Medulla oblongata (tissue), 1 donor: ENCODE results near the gene ADGRB3.
"Not testable (repeated sequence)": the region's sequence is repeated elsewhere in the genome, so short reads cannot be mapped to it uniquely, and the experiment has no call there.

Source experiments
- DNase-seq: peaks from one replicate; pipeline ENCODE4 v3.0.0-alpha.2; 2015; ENCODE audit errors: extremely low spot score

Gene ADGRB3

GRCh38 chr6:69121461-69122406 lies 486.7 kb downstream of the ADGRB3 start:
- DNase-seq = not testable (repeated sequence)

- no peak for DNase-seq
These were observed 487.3 kb downstream of the ADGRB3 start for GRCh38 chr6:69122407-69122773.

DNA sequence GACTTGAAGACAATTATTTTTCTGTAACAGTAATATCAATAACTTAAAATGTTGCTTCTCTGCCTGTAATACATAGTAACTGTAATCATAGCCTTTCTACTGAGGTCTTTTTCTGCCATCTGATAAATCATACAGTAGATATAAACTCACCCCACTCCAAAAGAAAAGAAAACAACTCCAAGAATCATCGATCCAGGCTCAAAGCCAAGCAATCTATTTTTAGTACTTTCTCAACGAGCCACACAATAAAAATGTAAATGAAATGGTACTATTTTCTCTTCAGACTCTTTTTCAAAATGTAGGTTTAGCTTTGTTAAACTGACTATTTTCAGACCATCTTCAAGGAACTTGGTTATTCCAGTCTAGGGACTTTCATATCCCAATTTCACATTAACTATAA lies 493.3 kb downstream of the ADGRB3 start:
- DNase-seq = no peak

GRCh38 chr6:69129046-69129445 lies 494.0 kb downstream of the ADGRB3 start:
- DNase-seq = no peak

DNA sequence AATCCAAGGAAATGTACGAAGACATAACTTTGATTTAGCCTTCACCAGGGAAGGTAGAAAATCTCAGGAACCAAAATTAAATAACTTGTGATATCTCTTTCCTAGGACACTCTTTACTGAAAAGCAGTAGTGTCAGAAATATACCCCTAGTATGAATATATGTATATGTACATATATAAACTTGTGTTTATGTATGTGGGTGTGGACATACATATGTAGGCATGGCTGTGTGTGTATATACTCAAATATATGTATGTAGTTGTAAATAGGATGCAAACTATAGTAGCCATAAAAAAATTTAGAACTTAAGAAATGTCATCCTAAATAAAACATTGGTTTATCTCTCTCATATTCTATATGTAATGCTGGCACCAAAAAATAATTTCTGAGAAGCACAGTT lies 500.8 kb downstream of the ADGRB3 start:
- no peak for DNase-seq

GRCh38 chr6:69138148-69138547 lies 503.1 kb downstream of the ADGRB3 start:
- no peak for DNase-seq

- no peak for DNase-seq
These were observed 503.9 kb downstream of the ADGRB3 start for GRCh38 chr6:69138893-69139494.

- DNase-seq = no peak
These were observed 510.0 kb downstream of the ADGRB3 start for GRCh38 chr6:69145062-69145461.

- no peak for DNase-seq
These were observed 511.3 kb downstream of the ADGRB3 start for GRCh38 chr6:69146385-69146784.

DNA sequence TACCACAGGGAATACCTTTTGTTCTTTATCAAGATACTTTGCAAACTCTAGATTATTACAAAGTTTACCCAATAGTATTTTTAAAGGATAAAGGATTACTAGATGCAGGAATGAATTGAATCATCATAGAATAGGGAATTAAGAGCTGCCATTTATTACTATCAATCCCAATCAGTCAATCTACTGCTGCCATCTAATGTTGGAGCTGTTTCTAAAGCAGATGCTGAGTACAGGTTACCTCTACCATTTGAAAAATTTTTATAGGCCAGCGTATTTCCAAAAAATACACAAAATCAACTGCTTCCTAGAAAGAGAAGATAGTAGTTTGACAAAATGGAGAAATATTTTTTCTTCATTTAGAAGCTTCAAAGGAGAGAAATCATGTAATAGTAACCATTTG lies 520.4 kb downstream of the ADGRB3 start:
- no peak for DNase-seq

DNA sequence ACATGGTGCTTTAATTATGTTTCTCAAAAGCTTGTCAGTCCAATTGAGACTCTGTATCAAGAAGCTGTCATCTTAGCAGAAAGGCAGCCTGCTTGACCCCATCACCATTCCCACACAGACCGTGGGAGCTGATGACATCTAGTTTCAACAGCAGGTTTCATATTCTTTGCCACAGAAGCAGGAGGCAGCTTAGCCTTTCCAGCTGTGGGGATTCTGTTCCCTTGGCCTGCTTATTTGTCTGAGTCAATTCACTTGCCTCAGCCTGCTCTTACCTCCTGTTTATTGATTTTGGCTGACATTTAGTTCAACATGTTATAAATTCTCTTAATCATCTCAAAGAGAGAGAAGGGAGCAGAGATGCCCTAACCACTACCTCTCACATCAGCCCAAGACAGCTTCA lies 527.7 kb downstream of the ADGRB3 start:
- no peak for DNase-seq

DNA sequence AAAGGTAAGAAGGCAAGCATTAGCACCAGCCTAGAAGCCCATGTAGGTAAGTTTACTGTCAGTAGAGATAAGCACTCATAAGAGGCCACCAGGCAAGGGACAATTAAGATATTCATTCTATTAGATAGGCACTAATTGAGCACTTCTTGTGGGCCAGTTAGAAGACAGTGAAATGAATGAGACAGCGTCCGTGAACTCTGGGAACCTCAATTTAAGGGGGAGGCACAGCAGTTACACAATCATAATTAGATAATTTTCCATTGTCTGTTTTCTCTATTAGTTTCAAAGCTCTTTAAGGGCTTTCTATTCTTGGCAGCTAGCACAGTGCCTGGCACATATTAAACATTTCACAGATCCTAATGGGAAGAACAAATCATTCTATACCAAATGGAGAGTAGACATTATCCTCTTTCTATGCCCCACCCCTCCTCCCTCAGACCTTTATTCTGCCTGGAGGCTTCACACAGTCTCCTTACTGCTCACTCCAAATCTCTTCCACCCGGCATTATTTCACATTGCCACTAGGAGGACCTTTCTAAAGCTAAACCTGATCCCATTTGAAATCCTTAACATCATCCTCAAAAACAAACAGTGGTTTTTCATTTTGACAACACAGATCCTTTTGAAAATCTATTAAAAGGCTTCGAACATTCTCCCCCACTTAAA lies 529.6 kb downstream of the ADGRB3 start:
- no peak for DNase-seq

GRCh38 chr6:69179681-69180080 lies 544.6 kb downstream of the ADGRB3 start:
- DNase-seq = no peak

DNA sequence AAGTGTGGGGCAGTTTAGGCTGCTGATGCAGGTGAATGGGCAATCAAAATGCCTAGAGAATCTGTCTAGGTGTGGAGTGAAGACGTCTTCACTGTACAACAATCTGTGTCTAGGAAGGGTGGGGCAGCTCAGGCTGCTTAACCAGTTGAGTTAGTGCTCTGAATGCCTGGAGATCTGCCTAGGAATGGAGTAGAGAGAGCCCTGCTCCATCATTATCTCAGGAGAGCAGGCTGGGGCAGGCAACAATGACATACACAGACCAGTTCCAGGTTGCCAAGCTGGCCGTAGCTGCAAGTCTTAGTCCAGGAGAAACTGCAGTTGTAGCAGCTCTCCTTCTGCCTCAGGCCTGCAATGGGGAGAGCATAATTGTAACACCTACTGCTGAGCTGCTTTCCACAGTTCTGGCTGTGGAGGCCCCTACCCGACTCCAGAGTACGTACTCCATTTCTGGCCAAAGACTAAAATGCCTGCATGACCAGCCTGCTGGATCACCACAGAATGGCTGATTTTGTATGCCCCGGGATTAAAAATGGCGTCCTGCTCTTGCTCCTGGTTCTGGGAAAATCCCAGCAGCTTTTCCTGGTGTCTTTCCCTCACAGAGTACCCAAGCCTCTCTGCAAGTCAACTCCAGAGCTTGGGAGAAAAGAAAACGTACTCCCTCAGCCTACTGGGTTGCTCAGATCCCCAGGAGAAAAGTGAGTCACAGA lies 545.4 kb downstream of the ADGRB3 start:
- no peak for DNase-seq

GRCh38 chr6:69181964-69182363 lies 546.9 kb downstream of the ADGRB3 start:
- no peak for DNase-seq

DNA sequence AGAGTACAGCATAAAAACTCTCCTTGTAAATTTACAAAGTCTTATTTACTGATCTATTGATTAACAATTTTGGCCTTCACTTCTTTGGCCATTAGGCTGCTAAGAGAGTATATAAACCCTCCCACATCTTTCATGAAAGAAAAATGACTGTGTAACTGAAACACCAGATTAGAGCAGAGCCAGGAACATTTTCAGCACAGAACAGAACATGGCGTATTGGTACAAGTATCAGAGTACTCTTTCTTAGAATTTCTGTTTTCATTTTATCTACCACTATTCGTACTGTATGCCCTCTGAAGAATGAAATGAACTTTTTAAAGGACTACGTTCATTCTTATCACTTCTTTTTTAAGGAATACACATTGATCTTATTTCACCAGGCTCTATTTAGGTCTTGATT lies 550.2 kb downstream of the ADGRB3 start:
- DNase-seq = no peak

DNA sequence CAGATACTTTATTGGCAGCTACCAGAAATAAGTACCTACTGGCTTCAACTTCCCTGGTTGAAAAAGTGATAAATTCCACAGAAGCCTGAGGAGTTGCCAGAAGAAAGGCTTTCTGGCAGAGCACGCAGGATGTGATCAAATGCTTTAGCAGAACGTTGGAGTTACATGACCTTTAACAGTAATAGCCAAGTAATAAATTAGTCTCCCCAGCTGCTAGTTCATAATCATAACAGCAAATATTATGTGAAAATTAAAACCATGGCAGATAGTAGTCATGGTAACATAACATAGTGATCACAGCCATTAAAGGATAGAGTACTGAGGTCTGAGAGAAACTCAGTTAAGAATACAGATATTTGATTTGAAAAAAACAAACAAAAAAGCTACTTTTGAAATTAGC lies 567.7 kb downstream of the ADGRB3 start:
- DNase-seq = no peak

DNA sequence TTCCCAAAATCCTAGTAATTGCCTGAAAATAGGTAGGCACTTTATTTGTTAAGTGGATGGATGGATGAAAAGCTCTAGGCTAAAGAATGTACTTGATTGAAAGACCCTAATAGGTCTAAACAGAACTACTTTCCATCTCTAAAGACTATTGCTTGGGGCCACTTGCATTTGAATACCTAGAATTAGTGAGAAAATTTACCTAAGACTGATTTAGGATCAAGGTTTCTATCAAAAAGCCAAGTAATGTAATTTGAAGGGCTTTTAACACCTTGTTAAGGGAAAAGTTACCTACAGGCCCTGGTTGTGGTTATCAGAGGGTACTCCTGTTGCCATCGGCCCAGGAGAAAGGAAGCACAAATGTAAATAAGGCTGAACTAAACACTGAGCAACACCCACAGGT lies 581.0 kb downstream of the ADGRB3 start:
- DNase-seq = no peak

GRCh38 chr6:69217343-69217742 lies 582.3 kb downstream of the ADGRB3 start:
- no peak for DNase-seq

GRCh38 chr6:69220375-69220774 lies 585.3 kb downstream of the ADGRB3 start:
- no peak for DNase-seq

DNA sequence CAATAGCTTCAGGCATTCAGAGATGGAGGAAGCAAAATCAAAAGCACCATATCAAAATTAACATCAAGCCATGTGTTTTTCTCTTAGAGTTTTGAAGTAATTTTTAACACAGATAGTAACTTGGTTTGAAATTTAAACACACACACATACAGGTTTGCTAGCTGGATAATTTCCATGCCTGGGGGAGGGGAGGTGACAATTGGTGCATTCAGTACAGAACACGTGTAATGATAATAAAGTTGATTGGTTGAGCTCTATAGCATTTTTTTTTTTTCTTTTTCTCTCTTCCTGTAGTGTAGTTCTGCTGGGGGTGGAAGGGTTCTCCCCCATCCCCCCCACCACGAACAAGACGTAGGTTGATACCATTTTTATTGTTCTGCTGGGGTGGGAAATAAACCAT lies 596.9 kb downstream of the ADGRB3 start:
- no peak for DNase-seq

- DNase-seq = no peak
These were observed 597.4 kb downstream of the ADGRB3 start for GRCh38 chr6:69232496-69232895.
